ENCODE data around the gene CAMK2B.

- TF ChIP-seq, protein P1, sequence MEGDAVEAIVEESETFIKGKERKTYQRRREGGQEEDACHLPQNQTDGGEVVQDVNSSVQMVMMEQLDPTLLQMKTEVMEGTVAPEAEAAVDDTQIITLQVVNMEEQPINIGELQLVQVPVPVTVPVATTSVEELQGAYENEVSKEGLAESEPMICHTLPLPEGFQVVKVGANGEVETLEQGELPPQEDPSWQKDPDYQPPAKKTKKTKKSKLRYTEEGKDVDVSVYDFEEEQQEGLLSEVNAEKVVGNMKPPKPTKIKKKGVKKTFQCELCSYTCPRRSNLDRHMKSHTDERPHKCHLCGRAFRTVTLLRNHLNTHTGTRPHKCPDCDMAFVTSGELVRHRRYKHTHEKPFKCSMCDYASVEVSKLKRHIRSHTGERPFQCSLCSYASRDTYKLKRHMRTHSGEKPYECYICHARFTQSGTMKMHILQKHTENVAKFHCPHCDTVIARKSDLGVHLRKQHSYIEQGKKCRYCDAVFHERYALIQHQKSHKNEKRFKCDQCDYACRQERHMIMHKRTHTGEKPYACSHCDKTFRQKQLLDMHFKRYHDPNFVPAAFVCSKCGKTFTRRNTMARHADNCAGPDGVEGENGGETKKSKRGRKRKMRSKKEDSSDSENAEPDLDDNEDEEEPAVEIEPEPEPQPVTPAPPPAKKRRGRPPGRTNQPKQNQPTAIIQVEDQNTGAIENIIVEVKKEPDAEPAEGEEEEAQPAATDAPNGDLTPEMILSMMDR (IDR thresholded peaks at IDR 0.05), result no peak
- TF ChIP-seq EP300 (IDR thresholded peaks at IDR 0.05) (no peak), POLR2A (IDR thresholded peaks at IDR 0.05) (no peak)
These were observed 28.3 kb upstream of the CAMK2B start for GRCh38 chr7:44353668-44354067.

Measured in suprapubic skin (tissue), 3 donors.